GM12891 (cell line): ENCODE measurements around the gene NETO2.

ENCODE experiments used
- DNase-seq: peaks from one replicate; pipeline ENCODE4 v3.0.0; 2011; ENCODE audit warnings: low spot score; ENCODE audit not compliant: insufficient read length
- FAIRE-seq: peaks from 2 replicates; lab custom pipeline; 2011; peaks lifted over from hg19 to GRCh38; lab: Jason Lieb, UNC
- PAX5 ChIP-seq: IDR thresholded peaks from 2 replicates; pipeline ENCODE4 v1.6.1; 2011; ENCODE audit warnings: low read length, moderate library complexity, mild to moderate bottlenecking; ENCODE audit not compliant: insufficient read depth, severe bottlenecking
- POLR2A ChIP-seq: IDR thresholded peaks from 2 replicates; pipeline ENCODE4 v1.6.1; 2011; ENCODE audit warnings: low read depth, low read length, control low read depth
- POLR2AphosphoS5 ChIP-seq: IDR thresholded peaks from 2 replicates; pipeline ENCODE4 v1.6.1; 2011; ENCODE audit warnings: low read depth, low read length, control low read depth
- POU2F2 ChIP-seq: IDR thresholded peaks from 2 replicates; pipeline ENCODE4 v1.6.1; 2011; ENCODE audit warnings: low read depth, mild to moderate bottlenecking, control low read depth, low read length, moderate library complexity
- SPI1 ChIP-seq: IDR thresholded peaks from 2 replicates; pipeline ENCODE4 v1.6.1; 2011; ENCODE audit warnings: low read depth, low read length, control low read depth
- TAF1 ChIP-seq: IDR thresholded peaks from 2 replicates; pipeline ENCODE4 v1.6.1; 2011; ENCODE audit warnings: low read depth, low read length, control low read depth

NETO2 gene

DNA sequence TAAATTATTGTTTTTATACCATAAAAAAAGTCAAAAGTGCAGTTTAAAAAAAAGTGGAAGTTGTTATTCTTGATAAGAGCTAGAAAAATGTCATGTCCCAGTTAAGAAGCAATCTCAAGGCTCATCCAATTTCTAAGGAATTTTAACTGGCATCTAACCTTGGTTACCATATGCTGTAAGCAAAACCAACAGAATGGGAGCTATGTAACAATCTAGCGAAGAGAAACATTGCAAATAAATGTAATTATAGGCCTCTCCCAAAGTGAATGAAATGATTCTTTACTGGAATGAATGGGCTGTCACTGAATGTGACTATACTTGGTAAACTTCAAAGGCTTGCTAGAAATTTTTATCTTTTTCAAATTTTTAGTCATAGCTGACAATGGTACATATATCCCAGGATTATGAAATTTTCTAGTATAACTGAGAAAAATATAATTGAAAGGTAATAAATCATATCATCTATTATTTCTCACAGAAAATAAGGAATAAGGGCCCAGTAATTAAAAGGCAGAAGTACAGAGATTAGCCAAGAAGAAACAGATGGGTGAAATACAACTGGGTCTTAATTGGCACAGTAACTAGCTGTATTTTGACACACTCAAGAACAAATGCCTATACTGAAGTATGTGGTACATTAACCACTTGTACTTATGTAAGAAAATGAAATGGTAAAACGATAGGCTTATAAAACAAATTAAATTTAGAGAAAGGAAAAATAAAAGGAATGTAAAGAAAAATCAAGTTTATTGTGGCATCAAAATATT lies 61.5 kb downstream of the NETO2 start:
- no peak for FAIRE-seq

GRCh38 chr16:47081115-47081514 lies 62.6 kb downstream of the NETO2 start:
- DNase-seq = no peak
- FAIRE-seq = no peak
- TF ChIP-seq POLR2A (no peak), POLR2AphosphoS5 (no peak), PAX5 (no peak), TAF1 (no peak), POU2F2 (no peak), SPI1 (no peak)

More for the DNA sequence above, 61.5 kb downstream of the NETO2 start:
- TF ChIP-seq POLR2A (no peak), POLR2AphosphoS5 (no peak), PAX5 (no peak), POU2F2 (no peak)
- no peak for DNase-seq

- DNase-seq (no peak), FAIRE-seq (no peak)
- TF ChIP-seq TAF1 = no peak
These were observed 63.9 kb downstream of the NETO2 start for GRCh38 chr16:47079860-47080259.

DNA sequence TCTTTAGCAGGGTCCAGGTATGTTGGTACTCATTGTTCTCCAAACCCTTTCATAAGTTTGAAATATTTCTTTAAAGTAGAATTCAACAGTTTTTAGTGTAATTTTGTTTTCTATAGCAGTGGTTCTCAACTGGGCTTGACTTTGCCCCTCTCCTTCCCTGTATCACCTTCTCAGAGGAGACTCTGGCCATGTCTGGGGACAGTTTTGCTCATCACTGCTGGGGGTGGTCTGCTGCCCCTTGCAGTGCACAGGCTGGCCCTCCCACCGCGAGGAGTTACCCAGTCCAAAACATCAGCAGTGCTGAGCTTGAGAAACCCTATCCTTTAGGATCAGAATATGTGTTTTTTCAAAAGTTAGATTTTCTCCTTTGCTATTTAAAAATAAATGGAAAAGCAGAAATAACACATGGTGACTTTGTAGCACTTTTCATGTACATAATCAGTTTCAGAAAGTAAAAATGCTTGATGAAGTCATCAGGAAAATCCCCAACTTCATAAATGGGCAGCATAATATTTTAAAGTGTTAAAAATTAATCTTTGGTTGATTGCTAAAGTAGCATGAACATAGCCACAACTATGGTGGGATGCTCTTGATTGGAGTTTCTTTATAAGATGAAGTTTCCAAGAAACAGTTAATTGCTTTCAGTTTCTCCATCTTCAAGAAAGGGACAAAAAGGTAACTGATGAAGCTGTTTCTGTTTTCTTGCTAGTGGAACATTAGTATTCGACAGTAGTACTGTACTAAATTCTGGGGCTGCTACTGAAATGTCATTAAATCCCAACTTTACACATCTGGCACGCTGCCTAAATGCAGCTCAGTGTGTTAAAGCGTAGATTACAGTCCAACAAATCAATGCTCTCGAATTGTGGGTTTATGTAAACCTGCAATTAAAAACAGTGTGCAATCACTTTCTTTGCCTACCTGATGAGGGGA lies 70.3 kb downstream of the NETO2 start:
- FAIRE-seq (no peak), DNase-seq (no peak)
- TF ChIP-seq POLR2A = no peak
- no peak for TF ChIP-seq TAF1
- no peak for TF ChIP-seq PAX5
- TF ChIP-seq SPI1 = no peak
- no peak for TF ChIP-seq POU2F2
- no peak for TF ChIP-seq POLR2AphosphoS5

DNA sequence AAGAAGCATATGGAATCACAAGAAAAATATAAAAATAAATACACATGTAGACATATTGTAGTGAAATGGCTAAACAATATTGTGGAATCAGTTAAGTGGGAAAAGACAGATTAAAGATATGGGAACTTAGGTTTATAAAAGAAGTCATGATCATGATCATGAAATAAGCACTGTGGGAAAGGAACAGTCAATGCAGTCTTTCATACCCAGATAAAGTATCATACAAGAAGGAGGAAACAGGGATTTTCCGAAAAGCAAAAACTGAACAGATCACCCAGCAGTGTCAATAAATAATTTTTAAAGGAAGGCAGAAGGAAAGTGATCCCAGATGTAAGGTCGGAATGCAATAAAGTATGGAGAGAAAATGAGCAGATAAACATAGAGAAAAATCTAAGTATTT lies 71.6 kb downstream of the NETO2 start:
- DNase-seq = no peak
- TF ChIP-seq TAF1 (no peak), SPI1 (no peak), POU2F2 (no peak), POLR2A (no peak), PAX5 (no peak), POLR2AphosphoS5 (no peak)
- FAIRE-seq = no peak

GRCh38 chr16:47069841-47070584 lies 73.7 kb downstream of the NETO2 start:
- FAIRE-seq = no peak

GRCh38 chr16:47069313-47069712 lies 74.4 kb downstream of the NETO2 start:
- no peak for DNase-seq
- FAIRE-seq = no peak
- TF ChIP-seq POU2F2 (no peak), TAF1 (no peak), POLR2AphosphoS5 (no peak), SPI1 (no peak), PAX5 (no peak), POLR2A (no peak)

More at GRCh38 chr16:47069841-47070584, 73.7 kb downstream of the NETO2 start:
- no peak for DNase-seq
- no peak for TF ChIP-seq POLR2AphosphoS5
- no peak for TF ChIP-seq POLR2A

GRCh38 chr16:47067203-47067602 lies 76.5 kb downstream of the NETO2 start:
- DNase-seq = no peak
- FAIRE-seq = no peak
- TF ChIP-seq SPI1 = no peak
- TF ChIP-seq POU2F2 = no peak
- TF ChIP-seq POLR2A = no peak
- no peak for TF ChIP-seq POLR2AphosphoS5
- TF ChIP-seq PAX5 = no peak
- TF ChIP-seq TAF1 = no peak
